Measurements from ENCODE around the gene CACNA2D4.

Gene CACNA2D4

DNA sequence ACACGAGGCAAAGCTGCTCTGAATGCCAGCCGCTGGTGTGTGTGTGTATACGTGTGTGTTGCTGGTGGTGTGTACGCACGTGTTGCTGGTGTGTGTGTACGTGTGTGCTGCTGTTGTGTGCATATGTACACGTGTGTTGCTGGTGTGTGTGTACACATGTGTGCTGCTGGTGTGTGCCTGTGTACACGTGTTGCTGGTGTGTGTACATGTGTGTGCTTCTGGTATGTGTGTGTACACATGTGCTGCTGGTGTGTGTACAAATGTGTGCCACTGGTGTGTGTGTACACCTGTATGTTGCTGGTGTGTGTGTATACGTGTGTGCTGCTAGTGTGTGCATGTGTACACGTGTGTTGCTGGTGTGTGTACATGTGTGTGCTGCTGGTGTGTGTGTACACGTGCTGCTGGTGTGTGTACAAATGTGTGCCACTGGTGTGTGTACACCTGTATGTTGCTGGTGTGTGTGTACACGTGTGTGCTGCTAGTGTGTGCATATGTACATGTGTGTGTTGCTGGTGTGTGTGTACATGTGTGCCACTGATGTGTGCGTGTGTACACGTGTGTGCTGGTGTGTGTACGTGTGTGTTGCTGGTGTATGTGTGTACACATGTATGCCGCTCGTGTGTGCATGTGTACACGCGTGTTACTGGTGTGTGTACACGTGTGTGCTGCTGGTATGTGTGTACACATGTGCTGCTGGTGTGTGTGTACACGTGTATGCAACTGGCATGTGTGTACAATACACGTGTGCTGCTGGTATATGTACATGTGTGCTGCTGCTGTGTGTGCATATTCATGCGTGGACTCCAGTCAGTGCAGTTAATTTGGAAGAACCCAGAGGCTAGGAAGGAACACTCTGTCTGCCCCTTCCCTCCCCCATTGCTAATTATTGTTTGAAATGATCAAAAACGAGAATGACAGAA, 47.2 kb downstream of the CACNA2D4 start:
- DNase-seq (ENCODE audit: low spot score): peak; percentile 39

DNA sequence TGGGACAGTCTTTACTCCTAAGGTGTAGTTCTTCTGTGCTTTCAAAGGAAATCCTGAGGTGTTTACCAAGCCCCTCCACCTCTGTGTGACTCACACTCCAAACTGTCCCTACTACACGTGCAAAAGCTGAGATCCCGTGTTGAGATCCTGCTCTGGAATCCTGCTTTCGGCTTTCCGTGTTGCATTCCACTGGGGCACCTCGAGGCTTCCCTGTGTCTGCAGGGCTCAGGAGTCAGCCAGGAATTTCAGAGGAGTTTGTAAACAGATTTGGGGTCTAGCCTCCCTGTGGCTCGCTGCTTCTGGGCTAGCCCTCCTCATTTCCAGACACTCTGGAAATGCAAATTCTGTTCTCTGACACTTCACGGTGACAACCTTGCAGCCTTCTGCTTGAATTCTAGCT, 48.4 kb downstream of the CACNA2D4 start:
- peak; percentile 41 for DNase-seq (ENCODE audit: low spot score)

DNA sequence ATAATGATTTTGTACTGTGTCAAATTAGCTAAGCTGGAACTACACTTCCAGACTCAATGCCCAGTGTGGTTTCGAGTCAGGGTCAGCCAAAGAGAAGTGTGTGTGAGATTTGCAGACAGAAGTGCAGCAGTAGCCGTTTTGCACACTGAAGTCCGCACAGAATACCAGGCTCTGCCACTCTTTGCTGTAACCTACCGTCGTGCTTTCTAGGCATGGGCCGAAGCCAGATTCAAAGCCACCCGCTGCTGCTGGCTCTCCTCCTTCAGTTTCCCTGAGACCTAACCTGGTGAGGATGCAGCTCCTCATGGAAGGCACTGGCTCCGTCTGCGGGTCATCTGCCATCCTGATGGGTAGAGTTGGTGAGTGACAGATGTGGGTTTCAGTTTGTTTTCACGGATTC, 49.3 kb downstream of the CACNA2D4 start:
- peak; percentile 35 for DNase-seq (ENCODE audit: low spot score)

DNA sequence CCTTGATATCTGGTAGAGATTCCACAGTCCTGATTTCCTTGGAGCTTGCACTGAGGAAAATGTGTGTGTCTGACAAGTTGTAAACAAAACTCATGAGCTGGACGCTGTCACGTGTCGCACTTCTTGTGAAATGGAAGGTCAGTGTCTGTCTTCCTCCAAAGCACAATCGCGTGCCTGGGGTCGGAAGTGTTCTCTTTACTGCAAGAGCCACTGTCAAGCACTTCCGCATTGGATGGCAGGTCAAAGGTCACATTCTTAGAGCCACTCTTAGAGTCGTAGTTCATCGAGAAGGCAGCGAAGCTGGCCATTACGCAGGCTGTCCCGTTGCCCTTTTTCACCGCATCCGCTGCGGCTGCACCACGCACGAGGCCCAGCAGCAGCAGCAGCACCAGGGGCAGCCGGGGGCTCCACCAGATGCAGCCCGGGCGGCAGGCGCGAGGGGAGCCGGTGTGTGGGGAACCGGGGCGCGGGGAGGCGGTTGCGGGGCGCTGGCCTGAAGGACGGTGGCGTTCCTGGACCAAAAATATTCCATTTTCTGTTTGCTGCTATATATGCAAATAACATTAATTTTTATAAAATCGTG, 53.1 kb downstream of the CACNA2D4 start:
- peak; percentile 44 for DNase-seq (ENCODE audit: low spot score)

DNA sequence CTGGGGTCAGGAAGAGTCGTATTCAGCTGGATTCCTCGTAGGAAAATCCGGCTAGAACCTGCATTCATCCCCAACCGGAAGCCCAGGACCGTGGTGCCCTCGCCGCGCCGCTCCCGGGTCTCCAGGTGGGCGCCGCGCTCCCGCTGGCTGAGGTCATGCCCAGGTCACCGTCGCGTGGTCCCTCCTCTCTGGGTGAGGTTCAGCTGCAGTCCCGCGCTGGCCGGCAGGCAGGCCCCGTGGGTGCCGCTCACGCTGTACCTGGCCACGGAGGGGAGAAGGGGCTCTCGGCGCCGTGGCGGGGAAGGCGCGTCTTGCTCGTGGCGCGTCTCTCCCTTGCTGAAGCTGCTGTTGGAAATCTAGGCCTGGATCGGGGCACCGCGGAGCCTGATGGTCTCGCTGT, 53.6 kb downstream of the CACNA2D4 start:
- DNase-seq (ENCODE audit: low spot score): peak; percentile 32

DNA sequence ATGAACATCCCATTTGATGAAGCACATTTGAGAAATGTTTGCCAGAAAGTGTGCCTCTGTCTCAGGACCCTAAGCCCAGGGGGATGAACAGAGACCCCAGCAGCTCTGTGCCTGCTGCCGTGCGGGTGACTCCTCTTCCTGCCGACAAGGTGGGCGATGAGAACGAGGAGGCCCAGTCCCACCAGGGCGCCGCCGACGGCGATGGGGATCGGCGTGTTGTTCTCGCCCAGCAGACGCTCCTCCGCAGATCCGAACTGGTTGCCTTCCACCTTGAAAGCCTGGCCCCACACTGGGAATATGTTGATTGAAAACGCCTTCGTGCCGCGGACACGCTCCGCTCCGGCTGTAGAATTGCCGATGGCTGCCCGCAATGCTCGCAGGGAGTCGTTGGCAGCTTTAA, 54.0 kb downstream of the CACNA2D4 start:
- DNase-seq (ENCODE audit: low spot score): no peak

DNA sequence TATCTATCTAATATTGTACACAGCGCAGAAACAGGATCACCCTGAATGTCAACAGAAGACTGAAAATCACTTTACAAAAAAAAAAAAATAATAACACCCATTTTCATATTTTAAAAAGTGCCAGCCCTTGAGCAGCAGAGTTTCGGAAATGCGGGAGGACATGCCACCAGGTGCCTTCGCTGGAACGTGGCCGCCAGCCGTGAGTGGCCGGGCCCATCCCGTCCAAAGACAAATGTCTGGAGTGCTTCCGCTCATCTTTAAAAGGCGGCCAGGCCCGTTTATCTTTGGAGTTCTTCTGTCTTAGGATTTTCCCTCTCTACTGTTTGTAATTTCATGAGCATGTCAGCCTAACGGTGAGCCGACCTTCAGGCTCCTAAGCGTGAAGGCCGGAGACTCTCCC, 54.6 kb downstream of the CACNA2D4 start:
- DNase-seq (ENCODE audit: low spot score): no peak

DNA sequence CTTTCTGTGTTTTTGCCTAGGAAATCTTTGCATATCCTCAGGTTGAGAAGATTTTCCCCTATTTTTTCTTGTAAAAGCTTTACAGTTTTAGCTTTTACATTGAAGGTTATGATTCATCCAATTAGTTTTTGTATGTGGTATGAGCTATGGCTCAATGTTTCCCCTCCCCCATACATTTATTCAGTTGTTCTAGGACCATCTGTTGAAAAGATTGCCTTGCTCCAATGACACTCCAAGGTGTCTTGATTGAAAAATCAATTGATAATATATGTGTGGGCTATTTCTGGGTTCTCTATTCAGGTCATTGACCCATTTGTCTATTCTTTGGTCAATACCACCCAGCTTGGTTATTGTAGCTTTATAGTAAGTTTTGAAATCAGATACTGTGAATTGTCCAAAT, 55.5 kb downstream of the CACNA2D4 start:
- DNase-seq (ENCODE audit: low spot score): no peak

DNA sequence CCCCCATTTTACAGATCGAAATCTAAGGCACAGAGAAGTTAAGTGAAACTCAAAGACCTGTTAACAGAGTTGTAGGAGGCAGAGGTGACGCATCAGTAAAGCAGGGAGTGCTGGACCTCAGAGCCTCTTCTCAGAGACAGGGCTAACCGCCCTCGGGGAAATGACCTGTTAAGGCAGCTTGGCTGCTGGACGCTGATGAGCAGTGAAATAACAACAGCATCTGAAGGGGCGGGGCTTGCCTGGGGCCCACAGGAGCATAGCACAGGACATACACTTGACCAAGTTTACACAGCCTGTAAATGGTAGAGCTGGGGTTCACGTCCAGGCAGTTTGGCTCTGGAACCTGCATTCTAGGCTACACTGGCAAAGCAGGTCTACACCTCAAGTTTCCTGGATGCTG, 58.8 kb downstream of the CACNA2D4 start:
- DNase-seq (ENCODE audit: low spot score): no peak

DNA sequence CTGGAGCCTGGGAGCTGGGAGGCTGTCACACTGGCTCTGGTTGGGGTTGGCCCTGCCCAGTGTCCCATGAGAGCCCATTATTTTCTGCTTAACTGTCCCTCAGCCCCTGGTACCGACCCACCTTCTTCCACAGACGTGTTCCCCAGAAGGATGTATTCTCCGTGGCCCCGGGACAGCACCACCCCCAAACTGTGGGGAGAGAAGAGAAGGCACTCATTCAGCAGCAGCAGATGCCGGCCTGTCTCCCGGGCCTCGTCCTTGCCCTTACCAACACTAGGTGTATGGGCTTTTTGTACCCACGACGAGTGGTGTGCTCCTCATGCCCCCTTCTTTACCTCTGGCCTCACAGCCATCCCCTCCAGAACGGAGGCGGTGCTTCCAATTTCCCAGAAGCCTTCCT, 60.0 kb downstream of the CACNA2D4 start:
- DNase-seq (ENCODE audit: low spot score): no peak

DNA sequence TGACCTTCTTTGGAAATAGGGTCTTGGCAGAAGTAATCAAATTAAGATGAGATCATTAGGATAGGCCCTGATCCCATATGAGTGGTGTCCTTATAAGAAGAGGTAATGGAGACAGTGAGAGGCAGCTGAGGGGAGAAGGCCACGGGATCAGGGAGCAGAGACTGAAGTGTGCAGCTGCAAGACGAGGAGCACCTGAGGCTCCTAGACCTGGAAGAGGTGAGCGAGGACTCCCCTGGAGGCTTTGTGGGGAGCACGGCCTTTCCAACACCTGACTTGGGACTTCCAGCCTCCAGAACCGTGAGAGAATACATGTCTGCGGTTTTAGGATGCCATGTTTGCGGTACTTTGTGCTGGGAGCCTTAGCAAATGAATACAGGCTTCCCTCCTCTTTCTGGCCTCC, 60.6 kb downstream of the CACNA2D4 start:
- DNase-seq (ENCODE audit: low spot score): no peak

DNA sequence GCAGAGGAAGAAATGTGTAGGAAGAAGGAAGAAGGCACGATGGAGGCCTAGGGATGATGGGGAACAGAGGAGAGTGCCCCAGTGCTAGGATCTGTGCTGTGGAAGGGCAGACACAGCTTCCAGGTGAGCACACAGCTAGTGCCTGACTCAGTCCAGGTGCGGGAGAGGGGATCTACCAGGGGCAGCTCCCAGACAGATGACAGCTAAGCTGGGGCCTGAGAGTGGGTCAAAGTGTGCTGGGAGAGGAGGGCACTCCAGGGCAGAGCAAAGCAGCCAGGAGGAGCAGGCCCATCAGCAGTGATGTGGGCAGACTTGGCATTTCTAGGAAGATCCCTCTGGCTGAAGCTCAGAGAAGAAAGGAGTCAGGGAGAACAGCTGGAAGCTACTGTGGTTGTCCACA, 61.4 kb downstream of the CACNA2D4 start:
- DNase-seq (ENCODE audit: low spot score): no peak

DNA sequence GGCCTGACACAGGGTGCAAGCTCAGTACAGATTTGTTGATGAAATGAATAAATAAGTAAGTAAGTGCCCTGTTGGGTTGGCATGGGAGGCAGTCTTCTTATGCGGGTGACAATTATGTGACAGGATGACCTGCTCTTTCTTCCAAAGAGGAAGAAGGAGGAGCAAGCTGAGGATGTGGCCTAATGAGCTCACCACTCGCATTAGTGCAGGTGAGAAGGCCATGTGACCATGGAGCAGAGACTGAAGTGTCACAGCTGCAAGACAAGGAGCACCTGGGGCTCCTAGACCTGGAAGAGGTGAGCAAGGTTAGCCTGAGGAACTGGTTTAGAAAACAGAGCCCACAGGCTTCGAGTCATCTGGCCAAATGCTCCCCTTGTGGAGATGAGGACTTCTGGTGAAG, 63.2 kb downstream of the CACNA2D4 start:
- DNase-seq (ENCODE audit: low spot score): no peak

DNA sequence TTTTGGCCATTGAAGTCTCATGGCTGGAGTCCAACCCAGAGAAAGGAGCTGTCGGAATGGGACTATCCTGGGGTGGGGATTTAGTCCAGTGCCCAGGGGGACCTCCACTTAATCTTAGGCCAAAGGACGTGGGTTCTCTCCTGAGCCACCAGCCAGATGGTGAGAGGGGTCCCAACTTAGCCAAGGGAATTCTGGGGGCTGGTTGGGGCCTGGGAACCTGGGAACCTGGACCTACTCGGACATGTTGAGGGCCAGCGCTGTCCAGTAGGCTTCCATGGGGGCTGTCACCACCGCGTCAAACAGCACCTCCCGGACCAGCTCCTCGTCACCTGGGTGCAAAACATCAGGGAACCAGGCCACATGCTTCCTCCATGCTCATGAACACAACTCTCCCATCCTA, 64.7 kb downstream of the CACNA2D4 start:
- no peak for DNase-seq (ENCODE audit: low spot score)

DNA sequence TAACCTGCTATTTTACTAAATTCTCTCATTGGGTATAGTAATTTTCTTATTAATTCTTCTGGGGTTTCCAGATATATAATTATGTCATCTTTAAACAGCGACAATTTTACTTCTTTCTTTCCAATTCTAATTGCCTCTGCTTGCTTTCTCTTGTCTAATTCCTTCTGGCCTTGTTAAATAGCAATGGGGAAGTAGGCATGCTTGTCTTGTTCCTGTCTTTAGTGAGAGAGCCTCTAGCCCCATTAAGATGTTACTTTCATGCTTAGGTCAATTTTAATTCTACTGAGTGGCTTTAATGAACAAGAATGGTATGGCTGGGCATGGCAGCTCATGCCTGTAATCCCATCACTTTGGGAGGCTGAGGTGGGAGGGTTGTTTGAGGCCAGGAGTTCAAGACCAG, 66.4 kb downstream of the CACNA2D4 start:
- no peak for DNase-seq (ENCODE audit: low spot score)

DNA sequence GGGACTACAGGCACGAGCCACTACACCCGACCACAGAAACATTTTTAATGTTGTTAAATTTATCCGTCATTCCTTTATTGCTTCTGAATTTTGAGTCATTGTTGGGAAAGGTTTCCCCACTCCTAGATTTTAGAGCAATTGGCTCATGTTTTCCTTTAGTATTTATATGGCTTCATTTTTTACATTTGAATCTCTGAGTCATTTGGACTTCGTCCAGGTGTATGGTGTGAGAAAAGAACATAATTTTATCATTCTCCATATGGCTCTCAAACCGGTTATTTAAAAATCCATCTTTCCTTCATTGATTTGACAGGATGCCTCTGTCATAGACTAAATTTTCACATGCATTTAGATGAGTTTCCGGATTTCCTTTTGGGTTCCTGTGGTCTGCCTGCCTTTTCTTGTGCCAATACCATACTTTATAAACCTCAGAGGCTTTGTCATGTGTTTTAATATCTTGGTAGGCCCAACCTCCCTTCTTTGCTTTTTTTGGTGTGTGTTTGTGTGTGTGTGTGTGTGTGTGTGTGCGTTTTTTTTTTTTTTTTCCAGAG, 67.2 kb downstream of the CACNA2D4 start:
- no peak for DNase-seq (ENCODE audit: low spot score)

DNA sequence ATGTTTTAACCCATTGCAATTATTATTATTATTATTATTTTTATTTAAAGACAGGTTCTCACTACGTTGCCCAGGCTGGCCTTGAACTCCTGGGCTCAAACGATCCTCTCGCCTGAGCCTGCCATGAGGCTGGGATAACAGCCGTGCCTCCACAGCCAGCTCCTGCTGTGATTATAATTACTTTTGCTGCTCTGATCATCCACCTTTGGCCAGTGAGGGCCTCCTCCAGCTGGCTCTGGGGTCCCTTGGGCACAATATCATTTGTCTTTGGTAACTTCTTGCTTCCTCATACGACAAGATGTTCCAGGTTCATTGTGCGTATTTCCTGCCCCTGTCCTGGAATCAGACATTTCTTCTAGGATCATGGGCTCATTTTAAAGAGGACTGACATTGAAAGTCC, 69.7 kb downstream of the CACNA2D4 start:
- DNase-seq (ENCODE audit: low spot score): no peak

DNA sequence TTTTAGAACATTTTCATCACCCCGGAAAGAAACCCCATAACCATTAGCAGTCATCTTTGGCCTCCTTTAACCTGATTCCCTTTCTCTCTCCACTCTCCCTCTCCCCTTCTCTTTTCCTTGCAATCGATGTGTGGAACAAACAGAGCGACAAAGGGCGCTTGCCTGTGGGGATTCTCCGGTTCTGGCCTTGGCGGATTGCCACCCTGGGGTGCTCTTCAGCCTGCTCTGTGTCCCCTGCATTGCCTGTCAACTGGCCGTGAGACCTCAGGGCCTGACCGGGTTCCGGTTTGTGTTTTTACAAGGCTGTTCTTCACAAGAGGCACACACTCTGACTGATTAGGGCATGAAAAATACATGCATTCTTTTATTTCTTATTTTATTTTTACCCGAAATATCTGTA, 70.3 kb downstream of the CACNA2D4 start:
- DNase-seq (ENCODE audit: low spot score): no peak

DNA sequence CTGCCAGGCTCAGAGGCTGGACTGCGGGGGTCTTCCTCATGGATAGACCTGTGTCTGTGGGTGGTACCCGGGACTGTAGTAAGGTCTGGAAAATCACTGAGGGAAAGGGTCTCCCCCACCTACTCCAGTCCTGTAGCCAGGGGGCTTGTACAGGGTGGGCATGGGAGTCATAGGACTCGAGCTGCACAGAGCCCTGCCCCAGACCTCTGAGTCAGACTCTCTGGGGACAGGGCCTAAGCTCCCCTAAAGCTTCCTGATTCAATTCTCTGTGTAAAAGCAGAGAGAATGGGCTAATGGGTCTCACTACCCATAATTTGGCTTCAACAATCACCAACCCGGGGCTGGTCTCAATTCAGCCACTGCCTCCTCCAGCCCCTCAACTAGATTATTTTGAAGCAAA, 71.0 kb downstream of the CACNA2D4 start:
- no peak for DNase-seq (ENCODE audit: low spot score)

DNA sequence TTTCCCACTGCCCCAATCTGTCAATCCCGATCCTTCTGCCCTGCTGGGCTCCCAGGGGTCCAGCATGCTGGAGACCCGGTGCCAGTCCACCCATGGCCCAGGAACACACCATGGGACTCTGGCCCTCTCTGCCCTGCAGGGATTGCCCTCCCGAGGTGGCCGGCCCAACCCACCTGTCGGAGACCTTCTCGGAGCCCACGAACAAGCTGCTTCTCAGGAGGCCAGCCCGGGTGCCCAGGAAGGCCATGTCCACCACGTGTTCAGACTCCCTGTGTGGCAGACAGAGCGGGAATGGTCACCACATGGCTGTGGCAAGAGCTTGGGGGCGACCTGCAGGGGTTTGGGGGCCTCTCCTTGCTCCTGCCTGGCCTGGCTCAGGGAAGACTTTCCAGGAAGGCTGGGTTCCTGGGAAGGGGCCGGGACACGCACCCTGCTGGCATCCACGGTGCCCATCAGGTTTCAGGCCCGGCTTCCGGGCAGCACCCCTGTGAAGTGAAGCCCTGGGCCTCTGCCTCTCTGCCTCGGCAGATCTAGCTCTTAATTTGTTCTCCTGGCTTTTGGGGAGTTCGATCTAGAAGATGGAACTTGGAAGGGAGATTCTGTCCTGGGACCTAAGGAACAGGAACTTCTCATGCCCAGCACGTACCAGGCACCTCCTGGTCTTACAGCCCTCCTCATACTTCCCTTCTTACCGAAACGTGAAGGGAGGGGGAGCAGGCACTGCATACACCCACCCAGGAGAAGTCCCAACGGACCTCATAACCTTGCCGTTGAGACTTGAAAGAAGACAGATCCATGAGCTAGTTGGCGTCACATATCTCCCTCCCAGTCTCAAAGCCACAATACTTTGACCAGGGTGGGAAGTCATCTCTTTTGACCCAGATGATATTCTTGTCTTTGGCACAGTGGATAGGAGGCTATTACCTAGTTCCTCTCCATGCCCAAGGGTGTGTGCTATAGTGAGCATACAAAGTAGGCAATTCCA, 71.7 kb downstream of the CACNA2D4 start:
- no peak for DNase-seq (ENCODE audit: low spot score)

DNA sequence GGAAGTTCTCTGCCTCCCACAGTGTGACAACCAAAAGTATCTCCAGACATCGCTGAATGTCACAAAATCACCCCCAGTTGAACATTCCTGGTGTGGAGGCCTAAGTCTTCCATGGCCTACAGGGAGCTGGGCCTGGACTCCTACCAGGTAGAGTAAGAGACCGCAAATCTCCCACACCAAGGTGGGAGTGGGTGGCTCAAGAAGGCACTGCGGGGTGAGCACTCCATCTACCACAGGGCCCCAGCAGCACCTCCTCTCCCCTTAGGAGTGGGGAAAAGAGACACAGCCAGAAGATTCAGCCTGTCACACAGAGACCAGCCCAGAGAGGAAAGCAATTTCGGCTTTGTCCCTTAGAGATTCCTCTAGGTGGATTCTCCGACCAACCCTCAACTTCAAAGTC, 72.6 kb downstream of the CACNA2D4 start:
- DNase-seq (ENCODE audit: low spot score): no peak

DNA sequence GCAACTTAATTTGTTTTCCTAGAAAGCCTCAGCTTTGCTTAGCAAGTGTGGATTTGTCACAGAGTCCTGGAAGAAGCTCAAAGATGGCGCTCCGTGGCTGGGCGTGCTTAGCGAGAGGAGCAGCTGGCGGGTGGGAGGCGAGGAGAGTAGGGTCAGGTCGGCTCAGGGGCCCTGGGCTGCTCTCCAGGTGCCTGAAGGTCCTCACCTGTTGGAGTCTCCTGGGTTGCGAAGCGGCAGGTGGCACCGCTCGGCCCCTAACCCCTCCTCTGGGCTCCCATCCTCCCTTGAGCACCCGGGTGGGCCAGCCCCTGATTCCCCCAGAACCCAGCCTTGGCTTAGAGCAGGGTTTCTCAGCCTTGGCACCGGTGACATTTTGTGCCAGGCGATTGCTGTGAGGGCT, 73.0 kb downstream of the CACNA2D4 start:
- DNase-seq (ENCODE audit: low spot score): no peak

All from ecto neural progenitor cell (in vitro differentiated cells).